Measurements from ENCODE around the gene ATG10. TPM values are rescaled to one million over a fixed set of nuclear protein-coding genes. Genes with fewer than 3 reads are reported as not detected.

Gene ATG10
- total RNA-seq, 1 experiment from 2014 or later: 10.0 TPM

GRCh38 chr5:82211855-82212572, 240.2 kb downstream of the ATG10 start:
- Mint-ChIP-seq H3K4me3 (ENCODE audit: low read depth, unreplicated experiment) (no peak overlapping the region), H3K9me3 (ENCODE audit: low read depth, unreplicated experiment) (no peaks in the 10 kb centered on the region), H3K27me3 (ENCODE audit: unreplicated experiment) (no peaks in the 10 kb centered on the region), H3K27ac (ENCODE audit: unreplicated experiment) (no peak overlapping the region), H3K4me1 (ENCODE audit: low read depth, unreplicated experiment) (no peaks in the 10 kb centered on the region), H3K36me3 (ENCODE audit: insufficient read depth, unreplicated experiment) (no peaks in the 10 kb centered on the region)
- BruUV-seq (replicated peaks): no TSS peak
- intact Hi-C loops (cut with micrococcal nuclease; ENCODE audit: unreplicated experiment): no loop called here
- CTCF ChIA-PET: no interaction called here
- DNase-seq: no peak
- TF ChIP-seq, protein P1, sequence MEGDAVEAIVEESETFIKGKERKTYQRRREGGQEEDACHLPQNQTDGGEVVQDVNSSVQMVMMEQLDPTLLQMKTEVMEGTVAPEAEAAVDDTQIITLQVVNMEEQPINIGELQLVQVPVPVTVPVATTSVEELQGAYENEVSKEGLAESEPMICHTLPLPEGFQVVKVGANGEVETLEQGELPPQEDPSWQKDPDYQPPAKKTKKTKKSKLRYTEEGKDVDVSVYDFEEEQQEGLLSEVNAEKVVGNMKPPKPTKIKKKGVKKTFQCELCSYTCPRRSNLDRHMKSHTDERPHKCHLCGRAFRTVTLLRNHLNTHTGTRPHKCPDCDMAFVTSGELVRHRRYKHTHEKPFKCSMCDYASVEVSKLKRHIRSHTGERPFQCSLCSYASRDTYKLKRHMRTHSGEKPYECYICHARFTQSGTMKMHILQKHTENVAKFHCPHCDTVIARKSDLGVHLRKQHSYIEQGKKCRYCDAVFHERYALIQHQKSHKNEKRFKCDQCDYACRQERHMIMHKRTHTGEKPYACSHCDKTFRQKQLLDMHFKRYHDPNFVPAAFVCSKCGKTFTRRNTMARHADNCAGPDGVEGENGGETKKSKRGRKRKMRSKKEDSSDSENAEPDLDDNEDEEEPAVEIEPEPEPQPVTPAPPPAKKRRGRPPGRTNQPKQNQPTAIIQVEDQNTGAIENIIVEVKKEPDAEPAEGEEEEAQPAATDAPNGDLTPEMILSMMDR (IDR thresholded peaks at IDR 0.05; ENCODE audit: unreplicated experiment): no peak

DNA sequence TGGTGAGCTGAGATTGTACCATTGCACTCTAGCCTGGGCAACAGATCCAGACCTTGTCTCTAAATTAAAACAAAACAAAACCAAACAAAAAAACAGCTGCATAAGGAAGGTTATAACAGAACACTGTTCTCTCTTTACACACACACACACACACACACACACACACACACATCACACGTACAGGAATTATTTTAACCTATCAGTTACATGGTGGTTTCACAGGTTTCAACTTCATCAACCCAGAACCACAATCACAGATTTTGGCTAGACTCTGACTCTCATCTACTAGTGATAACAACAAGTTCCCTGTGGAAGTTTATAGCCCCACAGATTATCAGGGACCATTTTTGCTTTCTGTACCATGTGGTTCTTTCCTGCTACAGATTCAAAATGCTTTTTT, 246.1 kb downstream of the ATG10 start:
- intact Hi-C loops (cut with micrococcal nuclease; ENCODE audit: unreplicated experiment): no loop called here
- H3K4me3 Mint-ChIP-seq (ENCODE audit: low read depth, unreplicated experiment): no peak overlapping the region
- H3K27ac Mint-ChIP-seq (ENCODE audit: unreplicated experiment): no peak overlapping the region
- DNase-seq: no peak
- CTCF ChIA-PET: no interaction called here
- no peaks in the 10 kb centered on the region for H3K36me3 Mint-ChIP-seq (ENCODE audit: insufficient read depth, unreplicated experiment)
- no peaks in the 10 kb centered on the region for H3K4me1 Mint-ChIP-seq (ENCODE audit: low read depth, unreplicated experiment)
- no TSS peak for BruUV-seq (replicated peaks)
- H3K27me3 Mint-ChIP-seq (ENCODE audit: unreplicated experiment): no peaks in the 10 kb centered on the region
- TF ChIP-seq, protein P1 (IDR thresholded peaks at IDR 0.05; ENCODE audit: unreplicated experiment): no peak
- no peaks in the 10 kb centered on the region for H3K9me3 Mint-ChIP-seq (ENCODE audit: low read depth, unreplicated experiment)

DNA sequence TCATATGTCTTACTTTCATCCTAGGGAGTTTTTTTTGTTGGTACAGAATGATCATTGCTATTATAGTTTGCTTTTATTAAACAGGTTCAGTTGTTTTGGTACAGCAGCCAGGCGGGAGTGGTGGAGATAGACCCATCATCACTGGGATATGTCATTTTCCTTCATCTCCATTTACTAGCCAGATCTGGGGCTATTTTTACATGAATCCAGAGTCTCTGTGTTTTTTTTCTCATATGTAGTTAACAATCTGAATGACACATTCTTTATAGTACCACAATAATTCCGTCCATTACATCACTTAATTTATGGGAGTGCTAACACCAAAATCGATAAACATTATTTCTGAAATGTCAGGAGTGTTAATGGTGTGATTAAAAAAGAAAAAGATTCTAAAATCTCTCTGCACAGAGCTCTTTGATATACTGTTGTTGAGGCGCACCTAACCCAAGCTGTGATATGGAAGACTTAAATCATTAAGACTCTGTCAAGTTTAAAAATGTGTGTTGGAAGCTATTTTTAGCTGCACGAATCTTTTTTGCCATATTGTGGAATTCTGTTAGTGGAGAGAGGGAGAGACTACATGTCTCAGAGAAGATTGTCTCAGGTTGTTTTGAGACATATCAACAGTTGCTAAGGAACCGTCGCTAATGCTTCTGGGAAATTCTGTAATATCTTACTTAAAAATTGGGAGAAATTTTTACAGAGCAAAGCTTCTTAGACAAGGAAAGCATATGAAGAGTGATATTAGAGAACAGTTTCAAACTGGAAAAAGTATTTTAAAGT, 246.7 kb downstream of the ATG10 start:
- Mint-ChIP-seq H3K9me3 (ENCODE audit: low read depth, unreplicated experiment) (no peaks in the 10 kb centered on the region), H3K27ac (ENCODE audit: unreplicated experiment) (no peak overlapping the region), H3K36me3 (ENCODE audit: insufficient read depth, unreplicated experiment) (no peaks in the 10 kb centered on the region), H3K4me1 (ENCODE audit: low read depth, unreplicated experiment) (no peaks in the 10 kb centered on the region), H3K27me3 (ENCODE audit: unreplicated experiment) (no peaks in the 10 kb centered on the region), H3K4me3 (ENCODE audit: low read depth, unreplicated experiment) (no peak overlapping the region)
- CTCF ChIA-PET: no interaction called here
- no peak for DNase-seq
- BruUV-seq (replicated peaks): no TSS peak
- intact Hi-C loops (cut with micrococcal nuclease; ENCODE audit: unreplicated experiment): no loop called here
- TF ChIP-seq, protein P1 (IDR thresholded peaks at IDR 0.05; ENCODE audit: unreplicated experiment): no peak

GRCh38 chr5:82221020-82221419, 249.2 kb downstream of the ATG10 start:
- no peak for DNase-seq
- H3K9me3 Mint-ChIP-seq (ENCODE audit: low read depth, unreplicated experiment): no peaks in the 10 kb centered on the region
- no peak overlapping the region for H3K4me3 Mint-ChIP-seq (ENCODE audit: low read depth, unreplicated experiment)
- H3K36me3 Mint-ChIP-seq (ENCODE audit: insufficient read depth, unreplicated experiment): no peaks in the 10 kb centered on the region
- CTCF ChIA-PET: no interaction called here
- intact Hi-C loops (cut with micrococcal nuclease; ENCODE audit: unreplicated experiment): loop anchor here (10.0 kb wide), 1 partner anchor 466 kb away; the partner anchor contains the start of gene SSBP2
- no peaks in the 10 kb centered on the region for H3K27me3 Mint-ChIP-seq (ENCODE audit: unreplicated experiment)
- H3K4me1 Mint-ChIP-seq (ENCODE audit: low read depth, unreplicated experiment): no peaks in the 10 kb centered on the region
- TF ChIP-seq, protein P1 (IDR thresholded peaks at IDR 0.05; ENCODE audit: unreplicated experiment): no peak
- BruUV-seq (replicated peaks): no TSS peak
- H3K27ac Mint-ChIP-seq (ENCODE audit: unreplicated experiment): no peak overlapping the region
